H1 (cell line): Measurements from ENCODE around the gene PGM2. TPM values are rescaled to one million over a fixed set of nuclear protein-coding genes. Genes with fewer than 3 reads are reported as not detected.

Source experiments
- CTCF ChIA-PET: fragments of 300-600 bp; sonication (Branson Sonifier 250); formaldehyde crosslinking; loops from one replicate; lab custom pipeline; 2021; ENCODE audit not compliant: partially characterized antibody; lab: Charles Lee
- POLR2A ChIA-PET: fragments of 300-600 bp; sonication (Branson Sonifier 250); formaldehyde crosslinking; loops from one replicate; lab custom pipeline; 2021; ENCODE audit warnings: inconsistent platforms; ENCODE audit not compliant: partially characterized antibody; lab: Charles Lee
- DNase-seq, 2 experiments: peaks; one replicate each; pipeline versions ENCODE4 v3.0.0 to v3.0.0-alpha.2; 2010 to 2022; ENCODE audit warnings: low spot score in 2 of 2, low read depth in 1 of 2, mixed read lengths in 1 of 2
- FAIRE-seq: peaks from 2 replicates; lab custom pipeline; 2011; peaks lifted over from hg19 to GRCh38; lab: Jason Lieb, UNC
- H2AFZ ChIP-seq: 2 replicates; pipeline ENCODE4 v1.8.1; 2012; ENCODE audit warnings: low read length, inconsistent platforms
- H2AK5ac ChIP-seq: 2 replicates; pipeline ENCODE4 v1.6.1; 2013; ENCODE audit warnings: low read depth, low read length
- H2BK120ac ChIP-seq: replicated peaks from 2 replicates; pipeline ENCODE3; 2013; ENCODE audit warnings: low read depth, low read length, inconsistent platforms
- H2BK12ac ChIP-seq: 2 replicates; pipeline ENCODE4 v1.6.1; 2013; ENCODE audit warnings: low read depth, low read length
- H2BK15ac ChIP-seq: 2 replicates; pipeline ENCODE4 v1.6.1; 2013; ENCODE audit warnings: low read length
- H2BK20ac ChIP-seq: 2 replicates; pipeline ENCODE4 v1.6.1; 2013; ENCODE audit warnings: low read length
- H2BK5ac ChIP-seq: 2 replicates; pipeline ENCODE4 v1.6.1; 2013; ENCODE audit warnings: low read depth, low read length
- H3K14ac ChIP-seq: 2 replicates; pipeline ENCODE4 v1.6.1; 2013; ENCODE audit warnings: inconsistent platforms; ENCODE audit not compliant: insufficient read length
- H3K18ac ChIP-seq: 2 replicates; pipeline ENCODE4 v1.6.1; 2013; ENCODE audit warnings: low read length; ENCODE audit errors: extremely low read depth
- H3K23ac ChIP-seq: 2 replicates; pipeline ENCODE4 v1.6.1; 2013; ENCODE audit warnings: inconsistent platforms; ENCODE audit not compliant: insufficient read length
- H3K23me2 ChIP-seq: 2 replicates; pipeline ENCODE4 v1.6.1; 2013; ENCODE audit warnings: low read depth, low read length
- H3K27ac ChIP-seq: 2 replicates; pipeline ENCODE4 v1.6.1; 2011; ENCODE audit warnings: low read depth, low read length, inconsistent platforms
- H3K27me3 ChIP-seq, 4 experiments: replicated peaks in 1 of 4; 1 replicate in 1 of 4; 2 replicates in 3 of 4; pipeline versions ENCODE4 v1.6.1 to v1.8.1; 2011 to 2013; ENCODE audit warnings: low read length in 3 of 4, mild to moderate bottlenecking in 3 of 4, inconsistent platforms in 2 of 4, mixed read lengths in 2 of 4, moderate library complexity in 1 of 4; ENCODE audit not compliant: control insufficient read depth in 3 of 4, insufficient read depth in 3 of 4; ENCODE audit errors: extremely low read depth in 1 of 4
- H3K36me3 ChIP-seq, 4 experiments: 2 replicates each; pipeline versions ENCODE4 v1.6.1 to v1.8.1; 2011 to 2013; ENCODE audit warnings: mild to moderate bottlenecking in 4 of 4, low read length in 3 of 4, moderate library complexity in 2 of 4, control low read depth in 1 of 4, inconsistent platforms in 1 of 4; ENCODE audit not compliant: insufficient read depth in 4 of 4, control insufficient read depth in 2 of 4
- H3K4ac ChIP-seq: replicated peaks from 2 replicates; pipeline ENCODE3; 2013; ENCODE audit warnings: low read length, low read depth, mixed read lengths, inconsistent platforms; ENCODE audit not compliant: insufficient read length
- H3K4me1 ChIP-seq, 4 experiments: replicated peaks in 1 of 4; 1 replicate in 1 of 4; 2 replicates in 3 of 4; pipeline versions ENCODE4 v1.6.1 to v1.8.1; 2011 to 2013; ENCODE audit warnings: low read length in 3 of 4, inconsistent platforms in 2 of 4, mixed read lengths in 1 of 4; ENCODE audit not compliant: insufficient read depth in 4 of 4, control insufficient read depth in 3 of 4
- H3K4me2 ChIP-seq, 2 experiments: 2 replicates each; pipeline versions ENCODE4 v1.6.1 to v1.8.1; 2011 to 2013; ENCODE audit warnings: low read depth in 2 of 2, low read length in 2 of 2, control low read depth in 1 of 2, inconsistent platforms in 1 of 2, mild to moderate bottlenecking in 1 of 2; ENCODE audit not compliant: insufficient read depth in 1 of 2
- H3K4me3 ChIP-seq, 4 experiments: fragments of 200-600, 300-600 bp in 1 of 4; sonication (generic), shearing (Covaris generic), sonication (Bioruptor Twin) in 1 of 4; 2 replicates each; pipeline versions ENCODE4 v1.5.1 to v1.8.1; 2011 to 2016; ENCODE audit warnings: low read length in 4 of 4, low read depth in 3 of 4, control low read depth in 2 of 4, inconsistent platforms in 2 of 4, mild to moderate bottlenecking in 2 of 4, mixed read lengths in 1 of 4, moderate library complexity in 1 of 4; ENCODE audit not compliant: insufficient read depth in 2 of 4; ENCODE audit errors: extremely low read depth in 1 of 4
- H3K56ac ChIP-seq: replicated peaks from 2 replicates; pipeline ENCODE3; 2013; ENCODE audit warnings: low read depth, mild to moderate bottlenecking, mixed read lengths, low read length, inconsistent platforms; ENCODE audit not compliant: insufficient read length
- H3K79me1 ChIP-seq: 2 replicates; pipeline ENCODE4 v1.6.1; 2013; ENCODE audit warnings: low read depth, low read length, control low read depth
- H3K79me2 ChIP-seq, 2 experiments: 2 replicates each; pipeline versions ENCODE4 v1.6.1 to v1.8.1; 2012 to 2013; ENCODE audit warnings: low read length in 2 of 2, mild to moderate bottlenecking in 2 of 2, inconsistent platforms in 1 of 2; ENCODE audit not compliant: insufficient read depth in 2 of 2, control insufficient read depth in 1 of 2
- H3K9ac ChIP-seq, 4 experiments: replicated peaks in 1 of 4; 1 replicate in 1 of 4; 2 replicates in 3 of 4; pipeline versions ENCODE4 v1.6.1 to v1.8.1; 2011 to 2013; ENCODE audit warnings: low read depth in 3 of 4, low read length in 3 of 4, control low read depth in 2 of 4, mild to moderate bottlenecking in 2 of 4, moderate library complexity in 2 of 4, inconsistent platforms in 1 of 4; ENCODE audit errors: extremely low read depth in 1 of 4
- H3K9me3 ChIP-seq, 2 experiments: 2 replicates each; pipeline versions ENCODE4 v1.6.1 to v1.8.1; 2012 to 2013; ENCODE audit warnings: mild to moderate bottlenecking in 2 of 2, moderate library complexity in 2 of 2, control low read depth in 1 of 2, inconsistent platforms in 1 of 2, low read depth in 1 of 2, low read length in 1 of 2, mixed read lengths in 1 of 2; ENCODE audit not compliant: insufficient read depth in 2 of 2
- H4K20me1 ChIP-seq, 2 experiments: replicated peaks in 1 of 2; 2 replicates each; pipeline versions ENCODE3 to v1.8.1; 2011 to 2013; ENCODE audit warnings: inconsistent platforms in 2 of 2, low read length in 2 of 2, mild to moderate bottlenecking in 1 of 2; ENCODE audit not compliant: insufficient read depth in 2 of 2, control insufficient read depth in 1 of 2
- H4K5ac ChIP-seq: 2 replicates; pipeline ENCODE4 v1.6.1; 2013; ENCODE audit warnings: low read length, low read depth, mixed read lengths, inconsistent platforms; ENCODE audit not compliant: insufficient read length
- H4K8ac ChIP-seq: 2 replicates; pipeline ENCODE4 v1.8.0; 2013; ENCODE audit warnings: mild to moderate bottlenecking, moderate library complexity, low read length, inconsistent platforms; ENCODE audit not compliant: insufficient read depth; ENCODE audit errors: extremely low read depth
- H4K91ac ChIP-seq: replicated peaks from 2 replicates; pipeline ENCODE3; 2013; ENCODE audit warnings: low read length, mixed read lengths, inconsistent platforms; ENCODE audit not compliant: insufficient read length
- CHD1 ChIP-seq: IDR thresholded peaks from 2 replicates; pipeline ENCODE4 v1.6.1; 2012; ENCODE audit warnings: low read depth, low read length, improper control_type of control experiment
- CTBP2 ChIP-seq: IDR thresholded peaks from 2 replicates; pipeline ENCODE4 v1.7.0; 2011; ENCODE audit warnings: borderline replicate concordance, mild to moderate bottlenecking, moderate library complexity, mixed read lengths, low read length; ENCODE audit not compliant: insufficient read depth, insufficient read length
- E2F6 ChIP-seq: IDR thresholded peaks from 2 replicates; pipeline ENCODE4 v1.6.1; 2012; ENCODE audit warnings: inconsistent platforms
- MAFK ChIP-seq: IDR thresholded peaks from 2 replicates; pipeline ENCODE4 v1.6.1; 2012; ENCODE audit warnings: low read depth, mild to moderate bottlenecking, improper control_type of control experiment, low read length
- NRF1 ChIP-seq: IDR thresholded peaks from 2 replicates; pipeline ENCODE4 v1.6.1; 2011; ENCODE audit warnings: mild to moderate bottlenecking, low read depth, low read length, improper control_type of control experiment
- PHF8 ChIP-seq: fragments of 200-600 bp; sonication (generic); conservative IDR thresholded peaks from 2 replicates; pipeline ENCODE4 v1.7.1; 2012; ENCODE audit warnings: low read depth, mild to moderate bottlenecking, inconsistent platforms, low read length, moderate library complexity
- WGBS, 2 experiments: shearing (Covaris generic) in 1 of 2; methylation state at CpG; one replicate each; pipeline versions ENCODE4 v1.1.6 to v1.1.7; 2013 to 2015; ENCODE audit warnings: low lambda C conversion rate in 2 of 2, mixed read lengths in 2 of 2, inconsistent platforms in 1 of 2, low coverage in 1 of 2, missing lambda C conversion rate in 1 of 2; ENCODE audit not compliant: insufficient replicate concordance in 2 of 2, insufficient coverage in 1 of 2, insufficient read length in 1 of 2; ENCODE audit errors: extremely low coverage in 1 of 2, missing lambda C conversion rate in 1 of 2; 5-methylcytosine and 5-hydroxymethylcytosine counted together
- polyA plus RNA-seq, 7 experiments: library from polyadenylated mRNA; depleted of rRNA in 3 of 7; stranded (reverse) in 5 of 7; unstranded in 2 of 7; fragments of >200 nt in 5 of 7; fragments of 200-250 nt in 2 of 7; gene quantifications; 1 replicate in 5 of 7; 2 replicates in 1 of 7; 4 replicates in 1 of 7; pipeline versions ENCODE4 v1.2.1 to v1.2.3, GENCODE V29; 2011 to 2013; ENCODE audit warnings: missing spikeins in 2 of 7, mixed read lengths in 2 of 7
- total RNA-seq: library from RNA; stranded (reverse); fragmentation: NEBNext Ultra II Directional; extraction: Animal tissue kit (Norgen Biotek cat#: 25700); gene quantifications from 2 replicates; pipeline ENCODE4 v1.2.1, GENCODE V29; 2021

The PGM2 gene
- total and polyA plus RNA-seq, 2 of the 8 experiments (the other 6 are each of a cell fraction or from before 2014, with no cell fraction given): 7.7 to 38.0 TPM

DNA sequence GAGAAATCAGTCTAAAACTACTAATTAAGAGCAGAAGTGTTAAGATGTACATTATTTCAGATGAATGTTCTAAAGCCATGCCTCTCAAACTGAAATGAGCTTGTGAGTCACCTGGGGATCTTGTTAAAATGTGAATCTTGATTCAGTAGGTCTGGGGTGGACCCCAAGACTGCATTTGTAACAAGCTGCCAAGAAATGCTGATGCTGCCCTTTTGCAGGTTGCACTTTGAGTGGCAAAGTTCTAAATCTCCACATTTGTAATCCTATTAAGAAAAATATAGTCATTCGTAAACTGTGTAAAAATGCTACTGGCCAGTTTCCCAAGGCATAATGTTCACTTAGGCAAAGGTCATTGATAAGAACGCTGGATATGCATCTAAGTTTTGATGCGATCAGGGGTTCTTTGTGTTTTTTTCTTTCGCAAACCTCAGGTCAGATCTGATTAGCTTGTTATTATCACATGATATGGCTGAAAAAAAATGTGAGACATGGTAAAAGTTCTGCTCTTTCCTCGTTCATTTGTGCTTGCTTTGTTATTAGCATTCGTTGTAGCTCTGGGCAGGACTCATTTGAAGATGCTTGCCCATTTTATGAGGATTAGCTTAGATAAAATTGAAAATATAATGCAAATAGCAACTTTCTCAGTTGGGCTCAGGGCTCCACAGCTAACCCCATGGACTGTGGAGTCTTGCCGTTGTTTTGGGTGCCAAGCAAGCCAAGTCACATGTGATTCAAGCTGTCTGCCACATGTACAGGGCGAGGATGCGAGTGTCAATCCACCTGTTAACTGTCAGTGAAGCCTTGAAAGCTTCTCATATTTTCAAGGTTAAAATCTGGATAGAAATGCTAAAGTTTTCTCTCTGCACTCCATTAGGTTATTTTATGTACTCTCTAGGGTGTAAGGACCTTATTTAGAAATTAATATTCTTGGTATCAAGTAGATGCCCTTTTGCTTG, 76.5 kb downstream of the PGM2 start:
- H3K4ac ChIP-seq: no peak overlapping the region
- peaks cover 0 to 7% (median 1%) of the 10 kb centered on the region in 4 experiments; a peak in 4 of 7 replicates for H3K4me1 ChIP-seq
- TF ChIP-seq PHF8 (no peak), NRF1 (no peak), CHD1 (no peak), MAFK (peak; percentile 42; the same call in 1 of the 2 replicates), CTBP2 (no peak), E2F6 (no peak)
- no peak overlapping the region for H3K4me2 ChIP-seq
- no peak overlapping the region for H4K91ac ChIP-seq
- no peaks in the 10 kb centered on the region for H3K36me3 ChIP-seq
- ChIA-PET CTCF (interaction anchor here (0.9 to 1.1 kb wide), 2 partner anchors 13 to 14 kb away, joined by 3 read pairs; no protein-coding TSS in a partner anchor), POLR2A (interaction anchor here (1.1 to 1.3 kb wide), 3 partner anchors 13 to 77 kb away, joined by 3 to 6 read pairs (median 4); partner anchors contain the start of genes PGM2 and TBC1D1)
- H4K5ac ChIP-seq: no peak overlapping the region
- no peaks in the 10 kb centered on the region for H3K79me1 ChIP-seq
- H2BK12ac ChIP-seq: no peak overlapping the region
- H2AFZ ChIP-seq: no peak overlapping the region
- no peak overlapping the region for H3K23ac ChIP-seq
- H2BK120ac ChIP-seq: no peak overlapping the region
- H2AK5ac ChIP-seq: no peak overlapping the region
- no peak overlapping the region for H3K4me3 ChIP-seq
- 89% methylated on average over 9 of the region's 9 CpGs; no CpG with 5 or more reads in 1 of the 2 experiments for WGBS, 2 experiments
- no peaks in the 10 kb centered on the region for H3K23me2 ChIP-seq
- no peak overlapping the region for H3K14ac ChIP-seq
- H2BK15ac ChIP-seq: no peak overlapping the region
- H3K9me3 ChIP-seq: no peaks in the 10 kb centered on the region
- no peaks in the 10 kb centered on the region for H4K20me1 ChIP-seq
- H3K27ac ChIP-seq: no peak overlapping the region
- no peak overlapping the region for H3K56ac ChIP-seq
- no peak overlapping the region; a peak in 1 of 7 replicates for H3K9ac ChIP-seq
- DNase-seq (no peak), FAIRE-seq (no peak)
- H3K79me2 ChIP-seq: no peaks in the 10 kb centered on the region
- no peak overlapping the region for H2BK5ac ChIP-seq
- no peak overlapping the region for H3K18ac ChIP-seq
- no peaks in the 10 kb centered on the region for H3K27me3 ChIP-seq
- H2BK20ac ChIP-seq: no peak overlapping the region
- H4K8ac ChIP-seq: no peak overlapping the region
